HT-29 (cell line): Measurements from ENCODE around the gene KRT23. TPM values are rescaled to one million over a fixed set of nuclear protein-coding genes. Genes with fewer than 3 reads are reported as not detected.
A peak's percentile ranks its signal among the peaks of the same experiment; 100 is the strongest.

ENCODE experiments used
- DNase-seq: peaks from one replicate; pipeline ENCODE4 v3.0.0-alpha.2; 2015; ENCODE audit warnings: low spot score
- total RNA-seq: library from RNA; depleted of rRNA; stranded (reverse); fragments of >200 nt; shearing (Covaris generic); gene quantifications from 2 replicates; pipeline ENCODE4 v1.2.3, GENCODE V29; 2014; rRNA removed

Gene KRT23
- total RNA-seq, result 3.3 and 4.1 TPM in 2 replicates

- peak; percentile 42 for DNase-seq
Observed at GRCh38 chr17:40937384-40937819, at the start of gene KRT23. TSS of gene KRT23 (minus strand) at chr17:40937646. CDS start at chr17:40936603, 1,043 bp downstream.

GRCh38 chr17:40986920-40987319 lies 49.5 kb upstream of the KRT23 start:
- DNase-seq, result no peak

- no peak for DNase-seq
Observed at GRCh38 chr17:40984226-40984625, 46.8 kb upstream of the KRT23 start, which contains the start of gene KRT40. TSS of gene KRT40 (minus strand) at chr17:40984326. CDS start at chr17:40984273, 53 bp downstream.

GRCh38 chr17:40981115-40981514 lies 43.7 kb upstream of the KRT23 start:
- DNase-seq, result no peak

- DNase-seq, result no peak
Observed at GRCh38 chr17:40980596-40980995, 43.1 kb upstream of the KRT23 start.

- no peak for DNase-seq
Observed at GRCh38 chr17:40980117-40980516, 42.7 kb upstream of the KRT23 start.

- DNase-seq, result no peak
Observed at GRCh38 chr17:40978575-40979151, 41.2 kb upstream of the KRT23 start.

- DNase-seq, result no peak
Observed at GRCh38 chr17:40975516-40975915, 38.1 kb upstream of the KRT23 start.

GRCh38 chr17:40974366-40974765 lies 36.9 kb upstream of the KRT23 start:
- no peak for DNase-seq

GRCh38 chr17:40967582-40967981 lies 30.1 kb upstream of the KRT23 start:
- DNase-seq, result no peak

- DNase-seq, result no peak
Observed at GRCh38 chr17:40966848-40967247, 29.4 kb upstream of the KRT23 start, which contains the start of gene KRT39. TSS of gene KRT39 (minus strand) at chr17:40966948. CDS start at chr17:40966856, 92 bp downstream.

- no peak for DNase-seq
Observed at GRCh38 chr17:40963838-40964237, 26.4 kb upstream of the KRT23 start.

- DNase-seq, result no peak
Observed at GRCh38 chr17:40962059-40962561, 24.7 kb upstream of the KRT23 start.

- no peak for DNase-seq
Observed at GRCh38 chr17:40961591-40961990, 24.1 kb upstream of the KRT23 start.

GRCh38 chr17:40960144-40960543 lies 22.7 kb upstream of the KRT23 start:
- DNase-seq, result no peak

GRCh38 chr17:40958086-40958953 lies 20.9 kb upstream of the KRT23 start:
- peak; percentile 85 for DNase-seq

GRCh38 chr17:40956401-40957254 lies 19.2 kb upstream of the KRT23 start:
- peak; percentile 91 for DNase-seq

GRCh38 chr17:40953881-40954280 lies 16.4 kb upstream of the KRT23 start:
- peak; percentile 48 for DNase-seq

- DNase-seq, result no peak
Observed at GRCh38 chr17:40952661-40953060, 15.2 kb upstream of the KRT23 start.

GRCh38 chr17:40952154-40952553 lies 14.7 kb upstream of the KRT23 start:
- DNase-seq, result no peak

- no peak for DNase-seq
Observed at GRCh38 chr17:40951011-40951622, 13.7 kb upstream of the KRT23 start.
